ENCODE measurements around the gene KCNK5.

The KCNK5 gene

GRCh38 chr6:39157511-39157910 is 71.8 kb downstream of the KCNK5 start:
- Histone ChIP-seq H4K20me1 (ENCODE audit: low read depth, low read length) (no peaks in the 10 kb centered on the region), H3K9me2 (replicated peaks; ENCODE audit: insufficient read depth, low read length) (no peaks in the 10 kb centered on the region), H3F3A (ENCODE audit: insufficient read depth) (no peaks in the 10 kb centered on the region), H3K27me3 (ENCODE audit: low read length) (no peaks in the 10 kb centered on the region), H3K27ac (ENCODE audit: low read depth, low read length) (no peak overlapping the region), H3K9ac (ENCODE audit: low read length) (no peak overlapping the region), H3K79me2 (ENCODE audit: insufficient read depth, low read length) (no peaks in the 10 kb centered on the region), H3K36me3 (ENCODE audit: low read length) (no peaks in the 10 kb centered on the region), H3K9me3 (ENCODE audit: insufficient read depth, low read length) (no peaks in the 10 kb centered on the region), H3K4me2 (ENCODE audit: low read depth, low read length, poor library complexity, severe bottlenecking) (no peak overlapping the region), H2AFZ (ENCODE audit: low read depth, low read length, severe bottlenecking) (no peak overlapping the region), H3K4me3 (ENCODE audit: insufficient read depth, low read length, poor library complexity, severe bottlenecking) (no peak overlapping the region)
- no peak for TF ChIP-seq CTCF (IDR thresholded peaks at IDR 0.05; ENCODE audit: insufficient read depth, low read length, poor library complexity, severe bottlenecking)
- no peak for TF ChIP-seq EZH2phosphoT487 (conservative IDR thresholded peaks at IDR 0.05; ENCODE audit: low read length)

- no peak overlapping the region for H3K4me3 ChIP-seq (ENCODE audit: insufficient read depth, low read length, poor library complexity, severe bottlenecking)
- H3K4me2 ChIP-seq (ENCODE audit: low read depth, low read length, poor library complexity, severe bottlenecking) = no peak overlapping the region
- H3K27me3 ChIP-seq (ENCODE audit: low read length) = no peaks in the 10 kb centered on the region
- TF ChIP-seq CTCF (IDR thresholded peaks at IDR 0.05; ENCODE audit: insufficient read depth, low read length, poor library complexity, severe bottlenecking) (no peak), EZH2phosphoT487 (conservative IDR thresholded peaks at IDR 0.05; ENCODE audit: low read length) (no peak)
- no peak overlapping the region for H3K27ac ChIP-seq (ENCODE audit: low read depth, low read length)
- no peaks in the 10 kb centered on the region for H4K20me1 ChIP-seq (ENCODE audit: low read depth, low read length)
- no peaks in the 10 kb centered on the region for H3K36me3 ChIP-seq (ENCODE audit: low read length)
- no peak overlapping the region for H2AFZ ChIP-seq (ENCODE audit: low read depth, low read length, severe bottlenecking)
- no peaks in the 10 kb centered on the region for H3K9me2 ChIP-seq (replicated peaks; ENCODE audit: insufficient read depth, low read length)
- no peaks in the 10 kb centered on the region for H3K9me3 ChIP-seq (ENCODE audit: insufficient read depth, low read length)
- H3K9ac ChIP-seq (ENCODE audit: low read length) = no peak overlapping the region
- no peaks in the 10 kb centered on the region for H3F3A ChIP-seq (ENCODE audit: insufficient read depth)
- no peaks in the 10 kb centered on the region for H3K79me2 ChIP-seq (ENCODE audit: insufficient read depth, low read length)
Observed at GRCh38 chr6:39156801-39157200, 72.5 kb downstream of the KCNK5 start.

GRCh38 chr6:39154705-39155104 is 74.6 kb downstream of the KCNK5 start:
- H3K79me2 ChIP-seq (ENCODE audit: insufficient read depth, low read length) = no peaks in the 10 kb centered on the region
- H3K4me2 ChIP-seq (ENCODE audit: low read depth, low read length, poor library complexity, severe bottlenecking) = no peak overlapping the region
- no peak overlapping the region for H2AFZ ChIP-seq (ENCODE audit: low read depth, low read length, severe bottlenecking)
- H3K9ac ChIP-seq (ENCODE audit: low read length) = no peak overlapping the region
- H3K4me3 ChIP-seq (ENCODE audit: insufficient read depth, low read length, poor library complexity, severe bottlenecking) = no peak overlapping the region
- H3K27ac ChIP-seq (ENCODE audit: low read depth, low read length) = no peak overlapping the region
- H3K36me3 ChIP-seq (ENCODE audit: low read length) = no peaks in the 10 kb centered on the region
- 0 out of 2 replicates have a peak, but pooled peaks cover 4% of the 10 kb centered on the region for H3K27me3 ChIP-seq (ENCODE audit: low read length)
- H3K9me2 ChIP-seq (replicated peaks; ENCODE audit: insufficient read depth, low read length) = no peaks in the 10 kb centered on the region
- TF ChIP-seq EZH2phosphoT487 (conservative IDR thresholded peaks at IDR 0.05; ENCODE audit: low read length) = no peak
- no peak for TF ChIP-seq CTCF (IDR thresholded peaks at IDR 0.05; ENCODE audit: insufficient read depth, low read length, poor library complexity, severe bottlenecking)
- H3F3A ChIP-seq (ENCODE audit: insufficient read depth) = no peaks in the 10 kb centered on the region
- H4K20me1 ChIP-seq (ENCODE audit: low read depth, low read length) = no peaks in the 10 kb centered on the region; the same call in 1 of the 2 replicates
- H3K9me3 ChIP-seq (ENCODE audit: insufficient read depth, low read length) = no peaks in the 10 kb centered on the region
